Activated CD4-positive, alpha-beta T cell treated with anti-CD3 and anti-CD28 coated beads for 36 hours (primary cell): ENCODE measurements around the gene PCOLCE2. TPM values are rescaled to one million over a fixed set of nuclear protein-coding genes. Genes with fewer than 3 reads are reported as not detected.

Source experiments
- ATAC-seq: fragments of 200-7000 bp; cut with Tn5 transposase; one replicate; pipeline ENCODE4 v1.10.0; 2021; ENCODE audit warnings: mild to moderate bottlenecking, moderate library complexity
- CTCF ChIA-PET: fragments of 350-600 bp; sonication (Branson Sonifier 250); formaldehyde crosslinking; loops from one replicate; lab custom pipeline; 2021; ENCODE audit warnings: antibody characterized with exemption; lab: Charles Lee
- POLR2A ChIA-PET: fragments of 350-600 bp; sonication (Branson Sonifier 250); formaldehyde crosslinking; loops from one replicate; lab custom pipeline; 2021; ENCODE audit warnings: antibody characterized with exemption, inconsistent platforms; lab: Charles Lee
- DNase-seq: peaks from one replicate; pipeline ENCODE4 v3.0.0-alpha.2; 2020
- H3K27ac Mint-ChIP-seq: one replicate; pipeline ENCODE4 v1.8.0; 2021; ENCODE audit warnings: mixed read lengths
- H3K27me3 Mint-ChIP-seq: one replicate; pipeline ENCODE4 v1.8.0; 2021; ENCODE audit warnings: mixed read lengths
- H3K36me3 Mint-ChIP-seq: one replicate; pipeline ENCODE4 v1.8.0; 2021; ENCODE audit warnings: low read depth, mixed read lengths
- H3K4me1 Mint-ChIP-seq: one replicate; pipeline ENCODE4 v1.8.0; 2021; ENCODE audit warnings: mixed read lengths
- H3K4me3 Mint-ChIP-seq: one replicate; pipeline ENCODE4 v1.8.0; 2021; ENCODE audit warnings: mild to moderate bottlenecking, moderate library complexity, mixed read lengths
- H3K9me3 Mint-ChIP-seq: one replicate; pipeline ENCODE4 v1.8.0; 2021; ENCODE audit warnings: low read depth, mixed read lengths
- intact Hi-C, 2 experiments: fragments of 100-400 bp; cut with DNase I in 1 of 2; cut with micrococcal nuclease in 1 of 2; formaldehyde crosslinking; loops; one replicate each; pipeline versions ENCODE4 v1.14.2 to v1.15.1; 2022 to 2024; cut with DNase I, micrococcal nuclease
- total RNA-seq, 2 experiments: library from RNA; stranded (reverse); gene quantifications; one replicate each; pipeline ENCODE4 v1.2.3, GENCODE V29; 2021

PCOLCE2 gene
- total RNA-seq: under 1 TPM; 0.39 to 0.55 TPM

GRCh38 chr3:142888481-142889211, at the start of gene PCOLCE2:
Gene PCOLCE2 (minus strand): TSS chr3:142889083. CDS start chr3:142888896, 187 bp downstream.
- peaks cover 7% of the 10 kb centered on the region for H3K4me1 Mint-ChIP-seq
- POLR2A ChIA-PET: interaction anchor here (0.6 kb wide), 1 partner anchor 175 kb away, joined by 3 read pairs; no protein-coding TSS in a partner anchor
- intact Hi-C loops: loop anchor here in 1 of 2 experiments (2.0 kb wide), 1 partner anchor 74 kb away; the partner anchor contains the start of gene PAQR9
- no peaks in the 10 kb centered on the region for H3K9me3 Mint-ChIP-seq
- DNase-seq: peak; percentile 41
- H3K27ac Mint-ChIP-seq: no peak within 1 kb of the TSS
- CTCF ChIA-PET: interaction anchor here (2.4 kb wide), 1 partner anchor 60 kb away, joined by 7 read pairs; no protein-coding TSS in a partner anchor
- ATAC-seq: peak; percentile 78
- H3K27me3 Mint-ChIP-seq: peaks cover 40% of the 10 kb centered on the region
- no peaks in the 10 kb centered on the region for H3K36me3 Mint-ChIP-seq
- peak within 1 kb of the TSS; percentile 57 for H3K4me3 Mint-ChIP-seq

GRCh38 chr3:142935963-142936362, 47.1 kb upstream of the PCOLCE2 start:
- ChIA-PET CTCF (interaction anchor here (1.0 to 1.1 kb wide), 2 partner anchors 21 to 107 kb away, joined by 3 read pairs; no protein-coding TSS in a partner anchor), POLR2A (no interaction called here)
- Mint-ChIP-seq H3K4me3 (no peak overlapping the region), H3K4me1 (no peaks in the 10 kb centered on the region), H3K9me3 (no peaks in the 10 kb centered on the region), H3K36me3 (no peaks in the 10 kb centered on the region), H3K27ac (no peak overlapping the region), H3K27me3 (peaks cover 3% of the 10 kb centered on the region)
- intact Hi-C loops: no loop called here
- DNase-seq (no peak), ATAC-seq (no peak)

- POLR2A ChIA-PET: no interaction called here
- Mint-ChIP-seq H3K36me3 (no peaks in the 10 kb centered on the region), H3K27ac (no peak overlapping the region), H3K4me1 (no peaks in the 10 kb centered on the region), H3K4me3 (no peak overlapping the region), H3K27me3 (peaks cover 3% of the 10 kb centered on the region), H3K9me3 (no peaks in the 10 kb centered on the region)
- CTCF ChIA-PET: interaction anchor here (1.0 to 1.1 kb wide), 2 partner anchors 22 to 106 kb away, joined by 3 read pairs; no protein-coding TSS in a partner anchor
- ATAC-seq (no peak), DNase-seq (no peak)
- intact Hi-C loops: no loop called here
Observed at GRCh38 chr3:142934887-142935269, 46.0 kb upstream of the PCOLCE2 start.

- Mint-ChIP-seq H3K4me3 (no peak overlapping the region), H3K36me3 (no peaks in the 10 kb centered on the region), H3K4me1 (no peaks in the 10 kb centered on the region), H3K27ac (no peak overlapping the region), H3K9me3 (no peaks in the 10 kb centered on the region), H3K27me3 (peaks cover 3% of the 10 kb centered on the region)
- intact Hi-C loops: no loop called here
- ATAC-seq (no peak), DNase-seq (no peak)
- POLR2A ChIA-PET: no interaction called here
- CTCF ChIA-PET: interaction anchor here (2.1 kb wide), 1 partner anchor 105 kb away, joined by 8 read pairs; no protein-coding TSS in a partner anchor
Observed at GRCh38 chr3:142934128-142934886, 45.4 kb upstream of the PCOLCE2 start.

GRCh38 chr3:142931222-142931621, 42.3 kb upstream of the PCOLCE2 start:
- ATAC-seq: peak; percentile 87
- DNase-seq: peak; percentile 62
- CTCF ChIA-PET: interaction anchor here (0.7 to 2.1 kb wide), 11 partner anchors 8 to 465 kb away, joined by 3 to 8 read pairs (median 4); no protein-coding TSS in a partner anchor
- POLR2A ChIA-PET: no interaction called here
- Mint-ChIP-seq H3K9me3 (no peaks in the 10 kb centered on the region), H3K27me3 (peaks cover 5% of the 10 kb centered on the region), H3K27ac (no peak overlapping the region), H3K4me3 (no peak overlapping the region), H3K4me1 (no peaks in the 10 kb centered on the region), H3K36me3 (no peaks in the 10 kb centered on the region)
- intact Hi-C loops: no loop called here

GRCh38 chr3:142930463-142930862, 41.6 kb upstream of the PCOLCE2 start:
- Mint-ChIP-seq H3K27me3 (peaks cover 7% of the 10 kb centered on the region), H3K4me3 (no peak overlapping the region), H3K9me3 (no peaks in the 10 kb centered on the region), H3K27ac (no peak overlapping the region), H3K4me1 (no peaks in the 10 kb centered on the region), H3K36me3 (no peaks in the 10 kb centered on the region)
- POLR2A ChIA-PET: no interaction called here
- no peak for DNase-seq
- ATAC-seq: no peak
- intact Hi-C loops: no loop called here
- CTCF ChIA-PET: interaction anchor here (0.7 to 1.8 kb wide), 7 partner anchors 9 to 466 kb away, joined by 3 to 8 read pairs (median 5); no protein-coding TSS in a partner anchor

- peaks cover 11% of the 10 kb centered on the region for H3K27me3 Mint-ChIP-seq
- H3K9me3 Mint-ChIP-seq: no peaks in the 10 kb centered on the region
- no peak for DNase-seq
- intact Hi-C loops: loop anchor here (1.0 to 5.0 kb wide), 2 partner anchors 57 to 64 kb away; no protein-coding TSS in a partner anchor
- no peak overlapping the region for H3K4me3 Mint-ChIP-seq
- no peak overlapping the region for H3K27ac Mint-ChIP-seq
- no peaks in the 10 kb centered on the region for H3K36me3 Mint-ChIP-seq
- ChIA-PET CTCF (interaction anchor here (1.8 kb wide), 1 partner anchor 12 kb away, joined by 7 read pairs; no protein-coding TSS in a partner anchor), POLR2A (no interaction called here)
- H3K4me1 Mint-ChIP-seq: no peaks in the 10 kb centered on the region
- ATAC-seq: no peak
Observed at GRCh38 chr3:142929890-142930289, 41.0 kb upstream of the PCOLCE2 start.

- DNase-seq (peak; percentile 72), ATAC-seq (peak; percentile 65)
- Mint-ChIP-seq H3K9me3 (peaks cover 4% of the 10 kb centered on the region), H3K27me3 (peaks cover 16% of the 10 kb centered on the region), H3K27ac (no peak overlapping the region), H3K36me3 (no peaks in the 10 kb centered on the region), H3K4me3 (no peak overlapping the region), H3K4me1 (no peaks in the 10 kb centered on the region)
- CTCF ChIA-PET: no interaction called here
- POLR2A ChIA-PET: no interaction called here
- intact Hi-C loops: loop anchor here (1.0 to 5.0 kb wide), 2 partner anchors 58 to 65 kb away; no protein-coding TSS in a partner anchor
Observed at GRCh38 chr3:142929109-142929508, 40.2 kb upstream of the PCOLCE2 start.

- DNase-seq (no peak), ATAC-seq (no peak)
- ChIA-PET CTCF (interaction anchor here (1.4 to 1.7 kb wide), 2 partner anchors 15 to 98 kb away, joined by 4 read pairs; no protein-coding TSS in a partner anchor), POLR2A (no interaction called here)
- Mint-ChIP-seq H3K36me3 (no peaks in the 10 kb centered on the region), H3K27ac (no peak overlapping the region), H3K4me3 (no peak overlapping the region), H3K9me3 (peaks cover 4% of the 10 kb centered on the region), H3K4me1 (no peaks in the 10 kb centered on the region), H3K27me3 (peaks cover 25% of the 10 kb centered on the region)
- intact Hi-C loops: loop anchor here in 1 of 2 experiments (5.0 kb wide), 1 partner anchor 61 kb away; no protein-coding TSS in a partner anchor
Observed at GRCh38 chr3:142926368-142926944, 37.6 kb upstream of the PCOLCE2 start.

GRCh38 chr3:142925140-142925539, 36.3 kb upstream of the PCOLCE2 start:
- no peak for DNase-seq
- ChIA-PET CTCF (interaction anchor here (1.4 kb wide), 1 partner anchor 13 kb away, joined by 4 read pairs; no protein-coding TSS in a partner anchor), POLR2A (no interaction called here)
- peaks cover 4% of the 10 kb centered on the region for H3K9me3 Mint-ChIP-seq
- no peak for ATAC-seq
- no peak overlapping the region for H3K4me3 Mint-ChIP-seq
- no peaks in the 10 kb centered on the region for H3K4me1 Mint-ChIP-seq
- peaks cover 25% of the 10 kb centered on the region for H3K27me3 Mint-ChIP-seq
- intact Hi-C loops: loop anchor here in 1 of 2 experiments (5.0 kb wide), 1 partner anchor 62 kb away; no protein-coding TSS in a partner anchor
- H3K36me3 Mint-ChIP-seq: no peaks in the 10 kb centered on the region
- H3K27ac Mint-ChIP-seq: no peak overlapping the region

- Mint-ChIP-seq H3K9me3 (peaks cover 4% of the 10 kb centered on the region), H3K27me3 (peaks cover 25% of the 10 kb centered on the region), H3K27ac (no peak overlapping the region), H3K4me3 (no peak overlapping the region), H3K4me1 (no peaks in the 10 kb centered on the region), H3K36me3 (no peaks in the 10 kb centered on the region)
- no peak for DNase-seq
- CTCF ChIA-PET: no interaction called here
- ATAC-seq: no peak
- intact Hi-C loops: no loop called here
- POLR2A ChIA-PET: no interaction called here
Observed at GRCh38 chr3:142923694-142924093, 34.8 kb upstream of the PCOLCE2 start.
